IMR-90 (cell line): ENCODE data around the gene COLEC11. TPM values are rescaled to one million over a fixed set of nuclear protein-coding genes. Genes with fewer than 3 reads are reported as not detected.

Experiments used
- ATAC-seq: fragments of 200-7000 bp; cut with Tn5 transposase; 2 replicates; pipeline ENCODE4 v1.9.1; 2020; ENCODE audit warnings: low read depth, mild to moderate bottlenecking, moderate library complexity
- BruUV-seq: library from RNA; stranded (reverse); fragments of 400-500 nt; replicated peaks from 2 replicates; lab custom pipeline; 2021; lab: Mats Ljungman, UMichigan
- CTCF ChIA-PET: fragments of 300-600 bp; formaldehyde crosslinking; extraction: SDS; loops from one replicate; lab custom pipeline; 2021; ENCODE audit warnings: antibody characterized with exemption; lab: Yijun Ruan, JAX
- POLR2A ChIA-PET: fragments of 300-600 bp; sonication (Branson Sonifier 250); formaldehyde crosslinking; loops from one replicate; lab custom pipeline; 2022; ENCODE audit warnings: antibody characterized with exemption; ENCODE audit not compliant: unreplicated experiment; lab: Charles Lee
- DNase-seq: peaks from one replicate; pipeline ENCODE4 v3.0.0; 2013
- H2AFZ ChIP-seq: replicated peaks from 2 replicates; pipeline ENCODE3; 2013; ENCODE audit warnings: low read length, mild to moderate bottlenecking; ENCODE audit not compliant: poor library complexity
- H2AK5ac ChIP-seq: 2 replicates; pipeline ENCODE4 v1.6.1; 2013; ENCODE audit warnings: low read depth, low read length, inconsistent platforms
- H2AK9ac ChIP-seq: replicated peaks from 2 replicates; pipeline ENCODE3; 2013; ENCODE audit warnings: mild to moderate bottlenecking, low read depth, low read length, moderate library complexity; ENCODE audit not compliant: poor library complexity
- H2BK120ac ChIP-seq: 2 replicates; pipeline ENCODE4 v1.6.1; 2013; ENCODE audit warnings: low read depth, low read length, inconsistent platforms
- H2BK15ac ChIP-seq: 3 replicates; pipeline ENCODE4 v1.6.1; 2013; ENCODE audit warnings: low read depth, low read length, inconsistent platforms
- H2BK20ac ChIP-seq: 2 replicates; pipeline ENCODE4 v1.6.1; 2013; ENCODE audit warnings: low read depth, mild to moderate bottlenecking, inconsistent platforms, low read length, moderate library complexity
- H2BK5ac ChIP-seq: 2 replicates; pipeline ENCODE4 v1.6.1; 2013; ENCODE audit warnings: mild to moderate bottlenecking, low read depth, low read length, inconsistent platforms; ENCODE audit not compliant: poor library complexity, severe bottlenecking
- H3K14ac ChIP-seq: replicated peaks from 2 replicates; pipeline ENCODE4 v1.6.1; 2013; ENCODE audit warnings: low read depth, low read length, inconsistent platforms
- H3K18ac ChIP-seq: 2 replicates; pipeline ENCODE4 v1.6.1; 2013; ENCODE audit warnings: low read depth, low read length, control low read depth
- H3K23ac ChIP-seq: 2 replicates; pipeline ENCODE4 v1.6.1; 2013; ENCODE audit warnings: low read depth, low read length, inconsistent platforms
- H3K27ac ChIP-seq: 2 replicates; pipeline ENCODE4 v1.5.1; 2013; ENCODE audit warnings: mild to moderate bottlenecking, control low read depth, low read length; ENCODE audit not compliant: insufficient read depth
- H3K27me3 ChIP-seq: 2 replicates; pipeline ENCODE4 v1.6.1; 2013; ENCODE audit warnings: low read length; ENCODE audit not compliant: control insufficient read depth, insufficient read depth
- H3K36me3 ChIP-seq: 2 replicates; pipeline ENCODE4 v1.6.1; 2013; ENCODE audit warnings: low read length, mixed read lengths; ENCODE audit not compliant: control insufficient read depth, insufficient read depth
- H3K4ac ChIP-seq: 2 replicates; pipeline ENCODE4 v1.6.1; 2013; ENCODE audit warnings: low read depth, low read length, inconsistent platforms
- H3K4me1 ChIP-seq: 2 replicates; pipeline ENCODE4 v1.6.1; 2013; ENCODE audit warnings: low read length, mixed read lengths; ENCODE audit not compliant: control insufficient read depth, insufficient read depth
- H3K4me2 ChIP-seq: 2 replicates; pipeline ENCODE4 v1.6.1; 2013; ENCODE audit warnings: low read depth, mild to moderate bottlenecking, control low read depth, low read length, moderate library complexity
- H3K4me3 ChIP-seq: 2 replicates; pipeline ENCODE4 v1.5.1; 2013; ENCODE audit warnings: low read depth, mild to moderate bottlenecking, control low read depth, low read length, moderate library complexity; ENCODE audit not compliant: insufficient read depth
- H3K56ac ChIP-seq: 2 replicates; pipeline ENCODE4 v1.6.1; 2013; ENCODE audit warnings: low read length, inconsistent platforms; ENCODE audit not compliant: insufficient read depth; ENCODE audit errors: extremely low read depth
- H3K79me1 ChIP-seq, 2 experiments: 2 replicates each; pipeline ENCODE4 v1.6.1; 2013; ENCODE audit warnings: low read length in 2 of 2, inconsistent platforms in 1 of 2, low read depth in 1 of 2
- H3K9ac ChIP-seq: 2 replicates; pipeline ENCODE4 v1.6.1; 2013; ENCODE audit warnings: low read depth, low read length, control low read depth
- H3K9me1 ChIP-seq: 2 replicates; pipeline ENCODE4 v1.6.1; 2013; ENCODE audit warnings: low read length, inconsistent platforms; ENCODE audit not compliant: insufficient read depth
- H3K9me3 ChIP-seq: 2 replicates; pipeline ENCODE4 v1.6.1; 2013; ENCODE audit warnings: low read length; ENCODE audit not compliant: control insufficient read depth, insufficient read depth
- H4K20me1 ChIP-seq: 2 replicates; pipeline ENCODE4 v1.6.1; 2013; ENCODE audit warnings: low read length, inconsistent platforms; ENCODE audit not compliant: insufficient read depth
- H4K5ac ChIP-seq: 2 replicates; pipeline ENCODE4 v1.6.1; 2013; ENCODE audit warnings: mild to moderate bottlenecking, low read depth, low read length, control low read depth
- H4K8ac ChIP-seq, 2 experiments: 2 replicates each; pipeline ENCODE4 v1.6.1; 2013; ENCODE audit warnings: low read depth in 2 of 2, low read length in 2 of 2, control low read depth in 1 of 2, inconsistent platforms in 1 of 2
- H4K91ac ChIP-seq: 2 replicates; pipeline ENCODE4 v1.6.1; 2013; ENCODE audit warnings: low read depth, low read length, inconsistent platforms; ENCODE audit not compliant: insufficient read depth
- BHLHE40 ChIP-seq: fragments of 150-350 bp; IDR thresholded peaks from 2 replicates; pipeline ENCODE4 v1.6.1; 2016; ENCODE audit warnings: mild to moderate bottlenecking, low read depth, low read length
- CEBPB ChIP-seq: IDR thresholded peaks from 2 replicates; pipeline ENCODE4 v1.6.1; 2012; ENCODE audit warnings: low read depth, low read length, improper control_type of control experiment
- CHD1 ChIP-seq: IDR thresholded peaks from 2 replicates; pipeline ENCODE4 v1.6.1; 2012; ENCODE audit warnings: low read depth, low read length, improper control_type of control experiment
- FOS ChIP-seq: fragments of 150-350 bp; IDR thresholded peaks from 2 replicates; pipeline ENCODE4 v1.6.1; 2016; ENCODE audit warnings: low read depth, low read length
- MAFK ChIP-seq: IDR thresholded peaks from 2 replicates; pipeline ENCODE4 v1.6.1; 2012; ENCODE audit warnings: low read depth, low read length, improper control_type of control experiment
- MAZ ChIP-seq: IDR thresholded peaks from 2 replicates; pipeline ENCODE4 v1.6.1; 2012; ENCODE audit warnings: low read depth, mild to moderate bottlenecking, low read length, improper control_type of control experiment, moderate library complexity, borderline replicate concordance
- MXI1 ChIP-seq: IDR thresholded peaks from 2 replicates; pipeline ENCODE4 v1.6.1; 2012; ENCODE audit warnings: low read depth, mild to moderate bottlenecking, low read length, moderate library complexity, borderline replicate concordance
- NFE2L2 ChIP-seq: fragments of 150-350 bp; IDR thresholded peaks from 2 replicates; pipeline ENCODE4 v1.6.1; 2016; ENCODE audit warnings: low read depth, mild to moderate bottlenecking, low read length
- POLR2A ChIP-seq: IDR thresholded peaks from 2 replicates; pipeline ENCODE4 v1.6.1; 2012; ENCODE audit warnings: mild to moderate bottlenecking, low read depth, low read length
- RAD21 ChIP-seq: IDR thresholded peaks from 2 replicates; pipeline ENCODE4 v1.6.1; 2012; ENCODE audit warnings: low read length, improper control_type of control experiment
- RCOR1 ChIP-seq: IDR thresholded peaks from 2 replicates; pipeline ENCODE4 v1.6.1; 2012; ENCODE audit warnings: mild to moderate bottlenecking, low read length, improper control_type of control experiment; ENCODE audit not compliant: insufficient replicate concordance
- RFX5 ChIP-seq: IDR thresholded peaks from 2 replicates; pipeline ENCODE4 v1.8.0; 2012; ENCODE audit warnings: low read depth, mild to moderate bottlenecking, low read length, moderate library complexity
- SMC3 ChIP-seq: fragments of 150-350 bp; IDR thresholded peaks from 2 replicates; pipeline ENCODE4 v1.6.1; 2016; ENCODE audit warnings: low read depth, mild to moderate bottlenecking, antibody characterized with exemption, low read length, moderate library complexity
- WGBS, 2 experiments: methylation state at CpG; one replicate each; pipeline versions ENCODE4 v1.1.5 to v1.1.7; 2013; ENCODE audit warnings: missing lambda C conversion rate in 2 of 2; ENCODE audit not compliant: insufficient read length in 1 of 2; ENCODE audit errors: extremely low coverage in 2 of 2; 5-methylcytosine and 5-hydroxymethylcytosine counted together
- dilution Hi-C: fragments of 300-500 bp; cut with HindIII; formaldehyde crosslinking; loops from one replicate; pipeline ENCODE4 v1.14.3; 2018; ENCODE audit warnings: low sequenced_read_pairs; ENCODE audit not compliant: unreplicated experiment
- in situ Hi-C: fragments of 300-500 bp; cut with MboI; formaldehyde crosslinking; loops from 3 replicates; pipeline ENCODE4 v1.14.3; 2019; ENCODE audit warnings: low sequenced_read_pairs, inconsistent platforms, mixed read lengths
- intact Hi-C: fragments of 100-400 bp; cut with micrococcal nuclease; formaldehyde crosslinking; loops from 2 replicates; pipeline ENCODE4 v1.10.0; 2022
- polyA plus RNA-seq, 3 experiments: library from polyadenylated mRNA; depleted of rRNA; stranded (reverse); fragments of >200 nt; gene quantifications; 2 replicates each; pipeline ENCODE4 v1.2.3, GENCODE V29; 2012; ENCODE audit warnings: low replicate concordance in 1 of 3
- total RNA-seq: library from RNA; depleted of rRNA; stranded (reverse); fragments of >200 nt; gene quantifications from 2 replicates; pipeline ENCODE4 v1.2.3, GENCODE V29; 2012
- TF ChIP-seq, protein P1 (sequence below): fragments of 150-350 bp; IDR thresholded peaks from 2 replicates; pipeline ENCODE4 v1.6.1; 2017; ENCODE audit warnings: mild to moderate bottlenecking, antibody characterized with exemption, low read length, low read depth
- TF ChIP-seq, protein P2 (sequence below): conservative IDR thresholded peaks from 2 replicates; pipeline ENCODE4 v1.5.1; 2012; ENCODE audit warnings: mild to moderate bottlenecking, low read depth, low read length, improper control_type of control experiment
- TF ChIP-seq, protein P3 (sequence below): fragments of 150-350 bp; IDR thresholded peaks from 2 replicates; pipeline ENCODE4 v1.6.1; 2016; ENCODE audit warnings: low read depth, mild to moderate bottlenecking, low read length, moderate library complexity, borderline replicate concordance

The COLEC11 gene
- total and polyA plus RNA-seq, 2 of the 4 experiments (the other 2 are of a cell fraction): under 0.01 to 0.24 TPM

DNA sequence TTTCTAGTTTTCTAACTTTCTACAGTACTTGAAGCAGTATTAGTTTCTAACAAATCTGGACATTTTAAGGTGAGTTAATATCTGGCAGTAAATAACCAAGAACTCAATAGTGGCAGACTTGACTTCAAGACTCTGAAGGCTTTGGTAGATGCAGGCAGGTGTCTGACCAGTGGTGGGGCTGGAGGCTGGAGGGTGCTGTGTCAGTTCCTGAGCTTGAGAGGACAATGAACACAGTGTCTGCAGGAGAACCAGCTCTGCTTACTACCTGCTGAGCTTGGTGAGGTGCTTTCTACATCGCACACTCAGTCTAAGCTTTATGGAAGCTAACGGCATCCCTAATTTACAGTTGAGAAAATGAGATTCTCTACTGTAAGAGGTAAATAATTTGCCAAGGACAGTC lies 84.3 kb downstream of the COLEC11 start:
- CTCF ChIA-PET: no interaction called here
- Histone ChIP-seq H2BK5ac (no peak overlapping the region), H3K56ac (no peak overlapping the region), H2BK15ac (no peak overlapping the region), H2AK9ac (no peak overlapping the region), H3K4ac (no peak overlapping the region), H4K20me1 (no peaks in the 10 kb centered on the region), H2BK120ac (no peak overlapping the region), H3K23ac (no peak overlapping the region), H3K14ac (no peak overlapping the region), H3K79me1 (no peaks in the 10 kb centered on the region), H2AK5ac (no peak overlapping the region), H3K9me1 (no peaks in the 10 kb centered on the region), H4K91ac (no peak overlapping the region), H2BK20ac (no peak overlapping the region), H3K27ac (no peak overlapping the region), H3K9ac (no peak overlapping the region), H3K18ac (no peak overlapping the region), H3K36me3 (no peaks in the 10 kb centered on the region), H3K27me3 (peaks cover 8% of the 10 kb centered on the region), H3K9me3 (no peaks in the 10 kb centered on the region), H4K8ac (no peak overlapping the region), H4K5ac (no peak overlapping the region), H3K4me1 (no peaks in the 10 kb centered on the region), H3K4me3 (no peak overlapping the region), H3K4me2 (no peak overlapping the region), H2AFZ (no peak overlapping the region)
- no peak for TF ChIP-seq MXI1
- TF ChIP-seq, protein P1, sequence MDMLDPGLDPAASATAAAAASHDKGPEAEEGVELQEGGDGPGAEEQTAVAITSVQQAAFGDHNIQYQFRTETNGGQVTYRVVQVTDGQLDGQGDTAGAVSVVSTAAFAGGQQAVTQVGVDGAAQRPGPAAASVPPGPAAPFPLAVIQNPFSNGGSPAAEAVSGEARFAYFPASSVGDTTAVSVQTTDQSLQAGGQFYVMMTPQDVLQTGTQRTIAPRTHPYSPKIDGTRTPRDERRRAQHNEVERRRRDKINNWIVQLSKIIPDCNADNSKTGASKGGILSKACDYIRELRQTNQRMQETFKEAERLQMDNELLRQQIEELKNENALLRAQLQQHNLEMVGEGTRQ: no peak
- TF ChIP-seq BHLHE40: no peak
- TF ChIP-seq POLR2A: no peak
- no peak for TF ChIP-seq MAFK
- no peak for TF ChIP-seq RAD21
- no peak for TF ChIP-seq SMC3
- no peak for TF ChIP-seq RCOR1
- TF ChIP-seq NFE2L2: no peak
- no peak for TF ChIP-seq CEBPB
- no peak for TF ChIP-seq MAZ
- no peak for TF ChIP-seq CHD1
- TF ChIP-seq, protein P2, sequence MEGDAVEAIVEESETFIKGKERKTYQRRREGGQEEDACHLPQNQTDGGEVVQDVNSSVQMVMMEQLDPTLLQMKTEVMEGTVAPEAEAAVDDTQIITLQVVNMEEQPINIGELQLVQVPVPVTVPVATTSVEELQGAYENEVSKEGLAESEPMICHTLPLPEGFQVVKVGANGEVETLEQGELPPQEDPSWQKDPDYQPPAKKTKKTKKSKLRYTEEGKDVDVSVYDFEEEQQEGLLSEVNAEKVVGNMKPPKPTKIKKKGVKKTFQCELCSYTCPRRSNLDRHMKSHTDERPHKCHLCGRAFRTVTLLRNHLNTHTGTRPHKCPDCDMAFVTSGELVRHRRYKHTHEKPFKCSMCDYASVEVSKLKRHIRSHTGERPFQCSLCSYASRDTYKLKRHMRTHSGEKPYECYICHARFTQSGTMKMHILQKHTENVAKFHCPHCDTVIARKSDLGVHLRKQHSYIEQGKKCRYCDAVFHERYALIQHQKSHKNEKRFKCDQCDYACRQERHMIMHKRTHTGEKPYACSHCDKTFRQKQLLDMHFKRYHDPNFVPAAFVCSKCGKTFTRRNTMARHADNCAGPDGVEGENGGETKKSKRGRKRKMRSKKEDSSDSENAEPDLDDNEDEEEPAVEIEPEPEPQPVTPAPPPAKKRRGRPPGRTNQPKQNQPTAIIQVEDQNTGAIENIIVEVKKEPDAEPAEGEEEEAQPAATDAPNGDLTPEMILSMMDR: no peak
- TF ChIP-seq RFX5: no peak
- TF ChIP-seq, protein P3, sequence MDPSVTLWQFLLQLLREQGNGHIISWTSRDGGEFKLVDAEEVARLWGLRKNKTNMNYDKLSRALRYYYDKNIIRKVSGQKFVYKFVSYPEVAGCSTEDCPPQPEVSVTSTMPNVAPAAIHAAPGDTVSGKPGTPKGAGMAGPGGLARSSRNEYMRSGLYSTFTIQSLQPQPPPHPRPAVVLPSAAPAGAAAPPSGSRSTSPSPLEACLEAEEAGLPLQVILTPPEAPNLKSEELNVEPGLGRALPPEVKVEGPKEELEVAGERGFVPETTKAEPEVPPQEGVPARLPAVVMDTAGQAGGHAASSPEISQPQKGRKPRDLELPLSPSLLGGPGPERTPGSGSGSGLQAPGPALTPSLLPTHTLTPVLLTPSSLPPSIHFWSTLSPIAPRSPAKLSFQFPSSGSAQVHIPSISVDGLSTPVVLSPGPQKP: no peak
- no peak for TF ChIP-seq FOS
- no TSS peak for BruUV-seq
- POLR2A ChIA-PET: no interaction called here
- in situ Hi-C loops: no loop called here
- DNase-seq: no peak
- intact Hi-C loops: no loop called here
- no CpG with 5 or more reads among the region's 2 CpGs for WGBS, 2 experiments
- ATAC-seq: no peak
- dilution Hi-C loops: no loop called here
